HG03095 (cell line): ENCODE measurements around the gene NRP2.
A peak's percentile ranks its signal among the peaks of the same experiment; 100 is the strongest.

ENCODE experiments used
- ATAC-seq: cut with Tn5 transposase; IDR thresholded peaks from one replicate; pipeline ENCODE4 v1.9.1; 2021; ENCODE audit warnings: moderate library complexity; ENCODE audit not compliant: unreplicated experiment

The NRP2 gene

GRCh38 chr2:205706769-205707381, 24.6 kb downstream of the NRP2 start:
- peak; percentile 95 for ATAC-seq

GRCh38 chr2:205708231-205708631, 25.9 kb downstream of the NRP2 start:
- ATAC-seq = no peak

- no peak for ATAC-seq
Measured at GRCh38 chr2:205709319-205709718, 27.0 kb downstream of the NRP2 start.

- no peak for ATAC-seq
Measured at GRCh38 chr2:205712508-205712907, 30.2 kb downstream of the NRP2 start.

GRCh38 chr2:205713086-205713485, 30.8 kb downstream of the NRP2 start:
- ATAC-seq = no peak

- ATAC-seq = peak; percentile 75
Measured at GRCh38 chr2:205714058-205714776, 31.9 kb downstream of the NRP2 start.

GRCh38 chr2:205714789-205715720, 32.8 kb downstream of the NRP2 start:
- no peak for ATAC-seq

GRCh38 chr2:205715831-205716525, 33.7 kb downstream of the NRP2 start:
- ATAC-seq = no peak

- ATAC-seq = no peak
Measured at GRCh38 chr2:205717175-205717846, 35.0 kb downstream of the NRP2 start.

GRCh38 chr2:205717999-205718398, 35.7 kb downstream of the NRP2 start:
- ATAC-seq = no peak

- no peak for ATAC-seq
Measured at GRCh38 chr2:205719847-205720246, 37.5 kb downstream of the NRP2 start.

- no peak for ATAC-seq
Measured at GRCh38 chr2:205720451-205720902, 38.2 kb downstream of the NRP2 start.

GRCh38 chr2:205721057-205721449, 38.8 kb downstream of the NRP2 start:
- no peak for ATAC-seq

- ATAC-seq = no peak
Measured at GRCh38 chr2:205722283-205722918, 40.1 kb downstream of the NRP2 start.

GRCh38 chr2:205723179-205723578, 40.9 kb downstream of the NRP2 start:
- no peak for ATAC-seq

- ATAC-seq = no peak
Measured at GRCh38 chr2:205725059-205725458, 42.8 kb downstream of the NRP2 start.

GRCh38 chr2:205726506-205726905, 44.2 kb downstream of the NRP2 start:
- ATAC-seq = no peak

GRCh38 chr2:205727174-205727573, 44.9 kb downstream of the NRP2 start:
- ATAC-seq = no peak

- no peak for ATAC-seq
Measured at GRCh38 chr2:205728366-205728765, 46.1 kb downstream of the NRP2 start.

GRCh38 chr2:205730191-205730590, 47.9 kb downstream of the NRP2 start:
- no peak for ATAC-seq
